ENCODE data around the gene NHERF2.
A peak's percentile ranks its signal among the peaks of the same experiment; 100 is the strongest.

The NHERF2 gene

DNA sequence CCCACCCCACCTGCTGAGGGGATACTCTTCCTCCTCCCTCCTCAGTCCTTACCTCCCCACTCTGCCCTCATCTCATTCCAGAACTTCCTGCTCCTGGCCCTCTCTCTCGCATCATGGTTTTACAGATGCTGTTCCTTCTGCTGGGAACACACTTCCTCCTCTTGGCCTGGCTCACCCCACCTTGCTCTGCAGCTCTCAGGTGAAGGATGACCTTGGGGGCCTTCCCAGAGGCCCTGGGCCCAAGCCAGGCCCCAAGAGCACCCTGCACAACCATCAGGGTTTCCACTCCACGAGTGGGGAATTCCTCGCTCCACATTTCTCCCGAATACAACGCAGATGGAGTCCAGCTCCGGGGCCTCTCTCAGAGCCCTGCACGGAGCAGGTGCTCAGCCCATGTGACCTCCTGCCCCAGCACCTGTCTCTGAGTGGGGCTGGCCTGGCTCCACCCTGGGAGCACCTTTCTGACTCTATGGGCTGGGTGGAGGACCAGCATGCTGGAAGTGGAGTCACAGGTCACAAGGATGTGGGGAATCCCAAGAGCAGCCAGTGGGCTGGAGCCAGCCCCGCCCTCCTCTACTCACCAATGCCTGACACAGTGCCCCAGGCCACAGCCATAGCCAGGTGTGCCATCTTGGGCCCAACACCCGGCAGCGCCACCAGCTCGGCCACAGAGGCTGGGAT, 16.4 kb downstream of the NHERF2 start:
- DNase-seq: no peak

DNA sequence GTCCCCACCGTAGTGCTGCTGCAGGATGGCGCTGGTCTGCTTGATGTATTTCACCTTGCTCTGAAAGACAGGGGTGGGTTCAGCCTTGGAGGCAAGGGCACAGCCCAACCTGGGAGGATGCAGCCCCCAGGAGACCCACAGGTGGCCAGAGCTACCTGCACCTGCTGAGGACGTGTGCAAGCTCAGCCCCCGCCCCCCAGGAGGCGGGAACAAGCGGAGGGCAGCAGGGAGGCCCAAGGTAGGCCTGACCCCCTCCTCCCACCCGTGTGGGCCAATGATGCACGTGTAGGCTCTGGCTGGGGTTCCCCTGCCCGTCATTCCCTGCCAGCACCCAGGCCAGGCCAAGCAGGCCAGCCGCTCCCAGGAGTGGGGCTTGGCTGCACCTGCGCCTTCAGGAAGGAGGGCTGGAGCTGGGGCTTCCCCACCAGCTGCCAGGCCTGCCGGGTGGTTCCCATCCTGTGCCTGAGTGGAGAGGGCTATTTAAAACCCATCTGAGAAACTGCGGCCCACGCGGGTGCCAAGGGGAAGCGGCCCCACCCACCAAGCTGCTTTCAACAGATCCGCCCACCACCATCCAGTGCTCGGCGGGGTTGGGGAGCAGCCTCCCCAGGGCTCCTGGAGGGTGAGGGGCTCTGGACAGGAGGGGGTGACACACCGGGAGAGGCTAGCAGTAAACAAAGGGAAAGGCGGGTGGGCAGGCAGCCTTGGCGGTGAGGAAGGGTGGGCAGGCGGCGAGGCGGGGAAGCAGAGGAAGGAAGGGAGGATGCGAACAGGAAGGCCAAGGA, 17.2 kb downstream of the NHERF2 start:
- DNase-seq: no peak

DNA sequence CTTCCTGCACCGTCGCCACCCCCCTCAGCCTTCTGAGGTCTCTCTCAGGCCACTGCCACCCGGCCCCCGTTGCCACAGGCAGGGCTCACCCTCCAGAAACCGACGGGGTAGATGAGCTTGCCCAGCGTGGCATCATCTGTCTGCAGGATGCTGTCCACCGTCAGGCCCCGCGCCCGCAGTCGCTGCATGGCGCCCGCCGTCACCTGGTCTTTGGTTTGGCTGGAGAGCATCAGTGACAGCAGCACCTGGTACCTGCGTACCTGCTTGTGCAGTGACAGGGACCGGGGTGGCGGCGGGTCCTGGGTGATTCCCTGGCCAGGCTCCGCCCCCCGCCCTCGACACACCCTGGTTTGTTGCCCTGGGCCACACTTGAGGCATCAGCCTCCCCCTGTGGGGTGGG, 17.8 kb downstream of the NHERF2 start:
- no peak for DNase-seq

DNA sequence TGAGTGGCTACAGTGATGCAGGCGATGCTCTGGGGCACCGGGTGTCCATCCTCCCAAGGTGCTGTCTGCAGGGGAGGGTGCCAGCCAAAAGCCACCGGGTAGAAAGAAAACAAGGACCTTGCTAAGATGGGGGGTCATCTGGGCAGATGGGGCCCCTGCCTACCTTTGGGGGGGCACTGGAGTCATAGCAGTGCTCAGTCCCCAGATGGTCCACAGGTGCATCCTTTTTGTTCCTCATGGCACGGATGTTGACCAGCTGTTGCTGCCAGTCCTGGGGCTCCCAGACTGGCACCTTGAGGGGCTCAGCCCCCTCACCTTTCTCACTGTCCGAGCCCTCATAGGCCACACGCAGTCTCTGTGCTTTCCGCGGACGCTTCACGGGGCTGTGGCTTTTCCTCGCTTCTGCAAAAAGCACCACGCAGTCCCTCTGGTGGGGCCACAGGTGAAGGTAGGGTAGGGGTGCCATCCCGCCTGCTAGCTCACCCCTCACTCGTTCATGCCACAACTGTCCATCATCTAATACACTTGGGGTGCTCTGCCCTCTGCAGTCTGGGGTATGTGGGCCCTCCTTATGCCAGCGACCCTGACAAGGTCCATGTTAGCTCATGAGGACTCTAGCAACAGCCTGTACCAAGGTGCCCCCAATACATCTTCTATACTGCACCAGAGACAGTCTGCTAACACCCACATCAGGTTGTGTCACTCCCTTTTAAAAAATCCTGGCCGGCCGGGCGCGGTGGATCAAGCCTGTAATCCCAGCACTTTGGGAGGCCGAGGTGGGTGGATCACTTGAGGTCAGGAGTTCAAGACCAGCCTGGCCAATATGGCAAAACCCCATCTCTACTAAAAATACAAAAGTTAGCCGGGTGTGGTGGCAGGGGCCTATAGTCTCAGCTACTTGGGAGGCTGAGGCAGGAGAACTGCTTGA, 19.5 kb downstream of the NHERF2 start:
- no peak for DNase-seq

DNA sequence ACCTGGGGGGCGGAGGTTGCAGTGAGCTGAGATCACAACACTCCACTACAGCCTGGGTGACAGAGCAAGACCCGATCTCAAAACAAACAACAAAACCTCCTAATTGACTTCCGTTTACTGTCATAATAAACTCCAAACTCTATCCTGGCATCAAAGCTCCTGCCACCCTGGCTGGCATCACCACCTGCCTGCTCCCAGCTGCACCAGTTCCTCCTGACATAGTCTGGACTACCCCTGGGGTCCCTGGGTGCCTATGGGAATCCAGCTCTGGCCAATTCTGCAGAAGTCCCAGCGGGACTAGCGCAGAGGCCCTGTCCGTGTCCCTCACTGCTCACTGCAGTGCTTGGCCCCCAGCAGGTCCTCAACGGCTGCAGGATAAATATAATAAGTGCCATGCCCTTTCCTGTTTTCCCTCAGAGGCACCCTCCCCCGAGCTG, 20.2 kb downstream of the NHERF2 start:
- no peak for DNase-seq

DNA sequence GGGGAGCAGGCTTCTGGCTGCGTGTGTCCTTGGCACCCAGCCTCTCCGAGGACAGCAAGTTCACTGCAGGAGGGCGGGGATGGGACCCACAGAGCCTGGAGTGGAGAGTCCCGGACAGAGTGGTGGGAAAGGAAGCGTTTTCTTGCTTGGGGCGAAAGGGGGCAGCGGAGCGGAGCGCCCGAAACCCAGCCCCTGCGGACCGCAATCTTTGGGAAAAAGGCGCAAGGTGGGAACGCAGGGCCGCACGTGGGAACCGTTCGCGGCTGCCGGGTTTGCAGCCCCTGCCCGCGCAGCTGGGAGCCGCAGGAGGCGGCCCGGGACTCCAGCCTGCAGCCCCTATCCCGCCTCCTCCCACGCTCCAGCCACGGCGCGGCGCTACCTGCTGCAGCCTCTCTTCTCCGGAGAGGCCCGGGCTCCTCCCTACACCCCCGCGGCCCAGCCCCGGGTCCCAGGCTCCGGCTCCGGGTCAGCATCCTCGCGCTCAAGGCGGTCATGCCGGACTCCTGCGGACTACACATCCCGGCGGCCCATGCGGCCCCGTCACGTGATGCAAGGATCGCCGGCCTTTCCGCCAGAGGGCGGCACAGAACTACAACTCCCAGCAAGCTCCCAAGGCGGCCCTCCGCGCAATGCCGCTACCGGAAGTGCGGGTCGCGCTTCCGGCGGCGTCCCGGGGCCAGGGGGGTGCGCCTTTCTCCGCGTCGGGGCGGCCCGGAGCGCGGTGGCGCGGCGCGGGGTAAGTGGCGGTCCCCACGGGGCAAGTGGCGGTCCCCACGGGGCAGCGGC, 20.8 kb downstream of the NHERF2 start, which contains the start of the genes NTHL1 and TSC2:
Gene NTHL1, minus strand, starts transcription at position 505 of the 786 bp plus-strand sequence. Its CDS starts 11 bp downstream, at position 494.
Gene TSC2, plus strand, starts transcription at position 656 of the 786 bp plus-strand sequence. CDS start 631 bp downstream, outside the sequence.
- peak; percentile 78 for DNase-seq

DNA sequence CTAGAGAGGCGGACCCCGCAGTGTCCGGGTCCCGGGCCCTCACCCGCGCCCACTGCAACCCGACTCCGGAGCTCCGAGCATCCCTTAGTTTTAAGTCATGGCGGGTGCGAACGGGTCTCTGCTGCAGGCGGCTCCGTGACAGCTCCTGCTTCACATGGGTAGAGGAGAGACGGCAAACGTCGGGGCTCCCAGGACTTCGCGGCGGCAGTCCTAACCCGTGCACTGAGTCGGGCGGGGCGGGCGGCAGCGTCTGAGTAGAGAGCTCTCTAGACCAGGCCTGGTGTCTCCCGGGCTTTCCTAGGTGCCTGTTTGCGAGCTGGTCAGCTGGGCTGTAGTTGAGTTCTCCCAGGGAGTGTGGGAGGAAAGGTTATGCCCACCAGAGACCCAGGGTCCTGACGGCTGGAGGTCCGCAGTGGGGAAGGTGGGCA, 21.4 kb downstream of the NHERF2 start:
- DNase-seq: no peak

DNA sequence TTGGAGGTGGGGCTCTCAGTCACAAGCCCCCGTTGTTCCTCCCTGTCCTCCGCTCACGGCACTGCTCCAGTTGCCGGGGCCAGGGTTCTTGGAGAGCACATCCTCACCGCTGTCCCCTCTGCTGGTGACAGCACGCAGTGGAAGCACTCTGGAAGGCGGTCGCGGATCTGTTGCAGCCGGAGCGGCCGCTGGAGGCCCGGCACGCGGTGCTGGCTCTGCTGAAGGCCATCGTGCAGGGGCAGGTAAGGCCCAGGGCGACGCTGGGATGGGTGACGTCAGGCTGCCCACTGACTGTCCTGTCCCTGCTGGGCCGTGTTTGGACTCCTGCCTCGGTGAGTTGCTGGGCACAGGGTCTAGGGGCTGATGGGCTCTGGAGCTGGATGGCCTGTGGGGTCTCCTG, 26.5 kb downstream of the NHERF2 start:
- no peak for DNase-seq

DNA sequence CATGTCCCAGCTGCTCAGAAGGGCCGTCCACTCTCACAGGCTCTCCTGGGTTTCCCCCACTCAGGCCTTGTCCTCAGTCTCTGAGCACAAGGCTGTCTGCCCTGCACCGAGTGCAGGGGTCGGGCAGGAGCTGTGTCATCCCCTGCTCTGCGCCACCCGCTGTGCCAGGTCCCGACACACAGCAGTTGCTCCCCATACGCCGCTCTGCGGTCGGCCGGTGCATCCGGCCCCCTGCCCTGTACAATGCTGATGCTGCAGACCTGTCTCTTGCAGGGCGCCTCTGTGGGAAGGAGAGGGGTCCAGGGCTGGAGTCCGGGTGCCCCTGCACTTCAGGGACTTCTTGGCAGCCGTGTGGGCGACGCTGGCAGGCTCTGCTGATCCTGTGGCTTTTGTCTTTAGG, 27.2 kb downstream of the NHERF2 start:
- no peak for DNase-seq

DNA sequence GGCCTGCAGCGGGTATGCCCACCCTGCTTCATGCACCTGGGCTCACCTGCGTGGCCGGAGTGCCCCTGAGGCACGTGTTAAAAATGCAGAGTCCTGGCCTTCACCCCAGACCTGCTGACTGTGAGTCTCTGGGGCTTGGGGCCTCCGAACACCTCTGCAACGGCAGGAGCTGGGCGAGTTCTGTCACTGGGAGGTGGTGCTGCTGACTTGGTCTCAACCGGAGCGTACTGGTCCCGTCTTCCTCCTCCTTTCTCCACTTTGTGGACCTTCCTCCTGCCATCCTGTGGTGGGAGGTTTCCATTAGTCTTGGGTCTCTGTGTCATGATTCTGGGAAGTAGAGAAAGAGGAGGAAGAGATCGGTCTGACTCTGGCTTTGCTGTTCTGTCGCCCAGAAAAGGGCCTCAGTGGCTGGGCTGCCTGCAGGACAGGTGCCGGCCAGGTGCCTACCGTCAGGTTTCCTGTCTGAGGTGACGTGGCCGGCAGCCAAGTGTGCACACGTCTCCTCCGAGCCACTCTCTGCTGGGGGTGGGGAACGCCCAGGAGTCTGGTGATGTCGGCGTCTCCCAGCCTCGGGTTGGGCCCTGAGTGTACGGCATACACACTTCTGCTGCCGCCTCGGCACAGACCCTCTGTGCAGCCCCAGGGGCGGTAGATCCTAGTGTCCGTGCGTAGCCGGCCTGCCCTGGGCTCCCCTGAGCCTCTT, 28.0 kb downstream of the NHERF2 start:
- no peak for DNase-seq

DNA sequence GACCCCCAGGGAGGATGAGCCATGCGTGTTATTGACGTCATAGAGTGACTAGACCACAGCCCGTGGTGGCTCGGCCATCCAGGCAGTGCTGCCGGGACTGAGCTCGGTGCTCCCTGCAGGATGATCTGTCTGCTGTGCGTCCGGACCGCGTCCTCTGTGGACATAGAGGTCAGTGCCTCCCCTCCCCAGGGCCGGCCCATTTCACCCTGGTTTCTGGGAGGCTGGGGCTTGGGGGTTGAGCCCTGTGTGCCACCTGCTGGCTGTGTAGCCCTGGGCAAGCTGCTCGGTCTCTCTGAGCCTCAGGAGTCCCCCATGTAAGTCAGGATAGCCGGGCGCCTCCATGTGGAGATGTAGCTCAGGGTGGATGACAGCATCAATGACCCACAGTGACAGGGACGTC, 29.4 kb downstream of the NHERF2 start:
- peak; percentile 49 for DNase-seq

DNA sequence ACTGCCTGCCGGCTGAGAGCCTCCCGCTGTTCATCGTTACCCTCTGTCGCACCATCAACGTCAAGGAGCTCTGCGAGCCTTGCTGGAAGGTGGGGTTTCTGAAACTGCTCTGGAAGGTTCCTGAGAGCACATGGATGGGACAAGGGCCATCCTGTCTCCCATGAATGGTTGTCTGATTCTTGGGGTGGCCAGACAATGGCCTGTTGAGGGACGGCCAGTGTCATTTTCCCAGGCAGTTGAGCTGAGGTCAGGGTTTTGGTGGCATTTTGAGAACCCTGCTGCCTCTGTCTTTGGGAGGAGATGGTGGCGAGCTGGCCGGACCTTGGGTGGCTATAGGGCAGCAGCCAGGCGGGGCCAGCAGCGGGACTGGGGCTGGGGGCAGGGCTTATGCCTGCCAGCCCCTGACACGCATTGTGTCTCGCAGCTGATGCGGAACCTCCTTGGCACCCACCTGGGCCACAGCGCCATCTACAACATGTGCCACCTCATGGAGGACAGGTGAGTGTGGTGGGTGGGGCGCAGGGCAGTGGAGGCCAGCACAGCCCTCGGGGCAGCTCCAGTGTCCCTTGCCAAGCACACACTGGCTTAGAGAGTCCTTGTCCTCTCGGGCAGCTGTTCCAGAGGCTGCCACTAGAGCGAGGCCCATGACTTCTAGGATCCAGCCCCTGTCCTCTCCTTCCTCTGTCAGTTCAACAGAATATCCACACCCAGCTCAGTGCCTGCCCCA, 30.1 kb downstream of the NHERF2 start:
- DNase-seq: peak; percentile 47

DNA sequence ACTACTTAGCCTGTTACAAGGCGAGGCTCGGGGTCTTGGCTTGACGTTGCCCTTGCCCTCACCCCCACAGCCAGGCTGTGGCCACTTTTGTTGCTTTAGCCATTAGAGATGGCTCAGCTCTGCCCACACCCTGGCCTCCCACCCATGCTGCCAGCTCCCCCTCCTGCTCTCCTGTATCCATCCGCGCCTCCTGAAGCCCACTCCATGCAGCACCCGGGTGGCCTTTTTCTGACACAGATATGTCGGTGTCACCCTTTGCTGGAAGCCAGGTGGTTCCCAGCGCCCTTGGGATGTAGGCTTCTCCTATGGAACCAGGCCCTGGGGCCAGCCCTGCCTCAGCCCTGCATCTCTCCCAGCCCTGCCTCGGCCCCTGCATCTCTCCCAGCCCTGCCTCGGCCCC, 30.7 kb downstream of the NHERF2 start:
- DNase-seq: no peak

DNA sequence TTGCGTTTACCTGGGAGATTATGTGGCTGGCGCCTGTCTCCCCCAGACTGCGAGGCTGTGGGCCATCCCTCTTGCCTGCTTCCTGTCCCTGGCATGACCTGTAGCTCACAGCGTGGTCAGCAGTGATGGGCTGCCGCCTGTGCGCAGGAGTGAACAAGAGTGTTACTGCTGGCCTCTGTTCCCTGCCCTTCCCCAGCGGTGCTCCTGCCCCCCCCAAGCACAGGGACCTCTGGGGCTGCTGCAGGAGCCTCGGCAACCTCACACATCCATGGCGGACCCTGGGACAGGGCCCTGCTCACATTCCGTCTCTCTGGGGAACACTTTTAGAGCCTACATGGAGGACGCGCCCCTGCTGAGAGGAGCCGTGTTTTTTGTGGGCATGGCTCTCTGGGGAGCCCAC, 31.7 kb downstream of the NHERF2 start:
- no peak for DNase-seq

DNA sequence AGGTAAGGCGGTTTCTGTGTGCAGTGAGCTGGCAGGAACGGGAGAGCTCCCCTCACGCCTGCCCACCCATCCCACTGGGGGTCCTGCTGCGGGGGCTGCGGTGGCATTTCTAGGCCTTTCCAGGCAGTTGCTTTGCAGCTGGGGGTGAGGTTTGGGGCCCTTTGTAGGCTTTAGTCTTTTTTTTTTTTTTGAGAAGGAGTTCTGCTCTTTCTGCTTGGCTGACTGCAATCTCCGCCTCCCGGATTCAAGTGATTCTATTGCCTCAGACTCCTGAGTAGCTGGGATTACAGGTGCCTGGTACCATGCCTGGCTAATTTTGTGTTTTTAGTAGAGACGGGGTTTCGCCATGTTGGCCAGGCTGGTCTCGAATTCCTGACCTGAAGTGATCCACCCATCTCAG, 32.2 kb downstream of the NHERF2 start:
- DNase-seq: no peak

DNA sequence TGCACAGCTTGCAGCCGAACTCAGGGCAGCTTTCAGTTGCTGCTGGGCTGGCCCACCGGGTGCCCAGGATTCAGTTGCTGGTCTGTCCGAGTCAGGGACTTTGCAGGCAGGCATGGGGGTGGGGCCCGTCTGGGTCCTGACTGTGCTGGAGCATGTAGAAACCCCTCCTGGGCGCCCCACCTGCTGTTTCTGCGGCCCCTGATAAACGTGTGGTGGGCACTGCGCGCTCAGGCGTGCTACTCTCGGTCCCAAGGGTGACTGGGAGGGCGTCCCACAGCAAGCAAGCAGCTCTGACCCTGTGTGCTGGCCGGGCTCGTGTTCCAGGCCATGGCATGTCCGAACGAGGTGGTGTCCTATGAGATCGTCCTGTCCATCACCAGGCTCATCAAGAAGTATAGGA, 33.6 kb downstream of the NHERF2 start:
- DNase-seq: no peak

DNA sequence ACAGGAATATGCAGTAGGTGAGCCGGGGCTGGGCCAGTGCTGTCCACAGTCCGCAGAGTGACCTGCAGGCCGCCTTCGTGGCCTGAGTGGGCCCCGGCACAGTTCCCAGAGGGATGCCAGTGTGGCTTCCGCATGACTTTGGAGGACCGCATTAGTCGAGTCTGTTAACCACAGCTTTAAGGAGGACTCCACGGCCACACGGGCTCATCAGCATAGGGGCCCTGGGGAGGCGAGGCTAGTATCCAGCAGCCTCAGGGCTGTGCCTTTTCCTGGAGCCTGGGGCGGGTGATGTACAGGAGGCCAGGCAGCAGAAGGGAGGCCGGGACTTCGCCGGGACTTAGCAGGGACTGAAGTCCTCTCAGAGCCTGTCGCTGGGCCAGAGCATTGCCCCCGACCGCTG, 34.3 kb downstream of the NHERF2 start:
- no peak for DNase-seq

DNA sequence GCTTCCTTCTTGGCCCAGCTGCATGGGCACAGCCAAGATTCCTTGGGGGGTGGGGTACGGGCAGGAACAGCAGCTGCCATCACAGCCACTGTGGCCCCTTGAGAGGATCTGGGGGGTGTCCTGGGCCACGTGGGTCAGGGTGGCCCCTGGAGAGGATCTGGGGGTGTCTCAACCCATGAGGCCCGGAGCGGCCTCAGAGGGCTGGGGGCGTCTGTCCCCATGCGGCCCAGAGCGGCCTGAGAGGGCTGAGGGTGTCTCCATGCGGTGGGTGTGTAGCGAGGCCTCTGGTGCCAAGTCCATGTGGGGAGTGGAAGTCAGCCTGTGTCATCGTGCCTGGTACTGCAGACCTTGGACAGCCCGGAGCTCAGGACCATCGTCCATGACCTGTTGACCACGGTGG, 34.8 kb downstream of the NHERF2 start:
- DNase-seq: no peak

DNA sequence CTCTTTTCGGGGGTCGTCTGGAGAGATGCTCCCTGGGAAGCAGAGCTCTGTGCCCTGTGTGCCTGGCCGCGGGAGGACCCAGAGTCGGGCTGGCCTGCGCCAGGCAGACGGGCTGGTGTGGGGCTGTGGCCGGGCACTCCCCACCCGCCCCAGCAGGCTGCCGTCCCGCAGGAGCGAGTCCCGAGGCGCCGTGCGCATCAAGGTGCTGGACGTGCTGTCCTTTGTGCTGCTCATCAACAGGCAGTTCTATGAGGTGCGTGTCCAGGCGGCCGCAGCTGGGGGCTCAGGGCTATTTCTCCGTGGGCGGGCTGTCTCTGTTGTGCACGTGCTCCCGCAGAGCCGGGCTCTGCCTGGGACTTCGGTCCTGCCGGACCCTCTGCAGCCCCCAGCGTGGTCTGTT, 36.1 kb downstream of the NHERF2 start:
- DNase-seq: no peak

DNA sequence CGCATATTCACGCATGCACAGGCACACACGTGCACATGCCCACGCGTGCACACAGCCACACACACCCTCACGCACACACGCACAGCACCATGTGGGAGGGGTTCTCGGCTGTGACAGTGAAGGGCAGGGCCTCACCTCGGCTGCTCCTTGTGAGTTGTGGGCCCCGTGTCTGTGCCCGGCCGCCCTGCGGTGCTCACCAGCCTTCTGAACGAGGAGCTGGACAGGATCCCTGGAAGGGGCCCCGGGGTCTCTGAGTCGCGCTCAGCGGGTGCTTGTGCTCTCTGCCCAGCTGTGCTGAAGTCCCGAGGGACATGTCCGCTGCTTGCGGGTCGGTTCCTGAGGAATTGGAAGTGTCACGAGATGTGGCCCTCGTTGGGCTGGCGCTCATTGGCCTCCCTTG, 37.2 kb downstream of the NHERF2 start:
- no peak for DNase-seq

DNA sequence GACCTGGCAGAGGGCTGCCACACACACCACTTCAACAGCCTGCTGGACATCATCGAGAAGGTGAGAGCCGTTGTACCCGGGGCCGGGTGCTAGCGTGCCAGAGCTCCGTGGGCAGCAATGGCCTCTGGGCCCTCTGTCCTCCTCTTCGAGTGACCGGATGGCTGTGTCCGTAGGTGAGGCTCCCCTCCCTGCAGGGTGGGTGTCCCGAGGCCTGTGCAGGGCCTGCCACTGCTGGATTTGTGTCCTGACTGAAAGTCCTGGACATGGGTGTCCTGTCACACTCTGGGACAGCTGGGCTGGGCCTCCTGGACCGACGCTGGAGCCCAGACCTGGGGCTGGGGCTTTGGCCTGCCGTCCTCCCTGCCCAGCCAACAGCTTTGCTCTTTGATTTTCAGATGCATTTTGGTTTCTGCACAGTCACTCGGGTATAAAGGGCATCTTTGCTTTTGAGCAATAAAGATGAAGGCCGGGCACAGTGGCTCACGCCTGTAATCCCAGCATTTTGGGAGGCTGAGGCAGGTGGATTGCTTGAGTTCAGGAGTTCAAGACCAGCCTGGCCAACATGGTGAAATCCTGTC, 37.8 kb downstream of the NHERF2 start:
- DNase-seq: no peak

Data from 8988T (cell line).